NCI-H2081 treated with DMSO at 0.1 percent for 48 hours (cell line): ENCODE results near the gene TMEM132D.

ENCODE experiments used
- DNase-seq: peaks from one replicate; lab custom pipeline; 2025; lab: John Stamatoyannopoulos, UW

Gene TMEM132D

GRCh38 chr12:129339336-129339735 lies 564.5 kb downstream of the TMEM132D start:
- no peak for DNase-seq

- DNase-seq, result no peak
These were observed 566.4 kb downstream of the TMEM132D start for GRCh38 chr12:129337413-129337812.

- DNase-seq, result no peak
These were observed 568.1 kb downstream of the TMEM132D start for GRCh38 chr12:129335773-129336172.

- no peak for DNase-seq
These were observed 571.5 kb downstream of the TMEM132D start for GRCh38 chr12:129332286-129332685.

GRCh38 chr12:129331356-129332085 lies 572.3 kb downstream of the TMEM132D start:
- DNase-seq, result no peak

- DNase-seq, result no peak
These were observed 575.6 kb downstream of the TMEM132D start for GRCh38 chr12:129328235-129328634.

GRCh38 chr12:129325566-129325965 lies 578.3 kb downstream of the TMEM132D start:
- DNase-seq, result no peak

- no peak for DNase-seq
These were observed 591.8 kb downstream of the TMEM132D start for GRCh38 chr12:129312048-129312447.

- DNase-seq, result no peak
These were observed 593.5 kb downstream of the TMEM132D start for GRCh38 chr12:129310346-129310745.

GRCh38 chr12:129305851-129306250 lies 598.0 kb downstream of the TMEM132D start:
- no peak for DNase-seq

- no peak for DNase-seq
These were observed 599.3 kb downstream of the TMEM132D start for GRCh38 chr12:129304529-129304928.

GRCh38 chr12:129300011-129300410 lies 603.8 kb downstream of the TMEM132D start:
- DNase-seq, result no peak

GRCh38 chr12:129298921-129299320 lies 604.9 kb downstream of the TMEM132D start:
- DNase-seq, result no peak

GRCh38 chr12:129296671-129297070 lies 607.2 kb downstream of the TMEM132D start:
- DNase-seq, result no peak

GRCh38 chr12:129294868-129295267 lies 609.0 kb downstream of the TMEM132D start:
- no peak for DNase-seq

GRCh38 chr12:129279771-129280170 lies 624.1 kb downstream of the TMEM132D start:
- DNase-seq, result no peak

GRCh38 chr12:129276361-129277060 lies 627.3 kb downstream of the TMEM132D start:
- no peak for DNase-seq

- no peak for DNase-seq
These were observed 633.9 kb downstream of the TMEM132D start for GRCh38 chr12:129269756-129270495.

- no peak for DNase-seq
These were observed 645.0 kb downstream of the TMEM132D start for GRCh38 chr12:129258781-129259318.

GRCh38 chr12:129257524-129257923 lies 646.3 kb downstream of the TMEM132D start:
- no peak for DNase-seq

- DNase-seq, result no peak
These were observed 657.2 kb downstream of the TMEM132D start for GRCh38 chr12:129246630-129247029.

- DNase-seq, result no peak
These were observed 658.1 kb downstream of the TMEM132D start for GRCh38 chr12:129245769-129246168.

GRCh38 chr12:129241852-129242251 lies 662.0 kb downstream of the TMEM132D start:
- DNase-seq, result no peak
